BE2C (cell line): ENCODE measurements around the gene FTH1.
"Not testable (repeated sequence)": the region's sequence is repeated elsewhere in the genome, so short reads cannot be mapped to it uniquely, and the experiment has no call there.

Experiments
- DNase-seq: peaks from one replicate; pipeline ENCODE4 v3.0.0-alpha.2; 2020
- H3K27me3 ChIP-seq: fragments of 250-450 bp; sonication (Bioruptor Pico); 2 replicates; pipeline ENCODE4 v1.5.1; 2020; ENCODE audit warnings: mild to moderate bottlenecking
- H3K36me3 ChIP-seq: fragments of 250-450 bp; sonication (Bioruptor Pico); 2 replicates; pipeline ENCODE4 v1.5.1; 2020; ENCODE audit warnings: mild to moderate bottlenecking
- H3K4me1 ChIP-seq: fragments of 250-450 bp; sonication (Bioruptor Pico); 2 replicates; pipeline ENCODE4 v1.5.1; 2020
- H3K4me3 ChIP-seq: 2 replicates; pipeline ENCODE4 v1.5.1; 2011; ENCODE audit warnings: low read depth, low read length
- H3K9me3 ChIP-seq: fragments of 250-450 bp; sonication (Bioruptor Pico); 2 replicates; pipeline ENCODE4 v1.5.1; 2020
- TF ChIP-seq, protein P1 (sequence below): IDR thresholded peaks from 2 replicates; pipeline ENCODE4 v1.5.1; 2012; ENCODE audit warnings: mild to moderate bottlenecking, low read depth, low read length

Gene FTH1

DNA sequence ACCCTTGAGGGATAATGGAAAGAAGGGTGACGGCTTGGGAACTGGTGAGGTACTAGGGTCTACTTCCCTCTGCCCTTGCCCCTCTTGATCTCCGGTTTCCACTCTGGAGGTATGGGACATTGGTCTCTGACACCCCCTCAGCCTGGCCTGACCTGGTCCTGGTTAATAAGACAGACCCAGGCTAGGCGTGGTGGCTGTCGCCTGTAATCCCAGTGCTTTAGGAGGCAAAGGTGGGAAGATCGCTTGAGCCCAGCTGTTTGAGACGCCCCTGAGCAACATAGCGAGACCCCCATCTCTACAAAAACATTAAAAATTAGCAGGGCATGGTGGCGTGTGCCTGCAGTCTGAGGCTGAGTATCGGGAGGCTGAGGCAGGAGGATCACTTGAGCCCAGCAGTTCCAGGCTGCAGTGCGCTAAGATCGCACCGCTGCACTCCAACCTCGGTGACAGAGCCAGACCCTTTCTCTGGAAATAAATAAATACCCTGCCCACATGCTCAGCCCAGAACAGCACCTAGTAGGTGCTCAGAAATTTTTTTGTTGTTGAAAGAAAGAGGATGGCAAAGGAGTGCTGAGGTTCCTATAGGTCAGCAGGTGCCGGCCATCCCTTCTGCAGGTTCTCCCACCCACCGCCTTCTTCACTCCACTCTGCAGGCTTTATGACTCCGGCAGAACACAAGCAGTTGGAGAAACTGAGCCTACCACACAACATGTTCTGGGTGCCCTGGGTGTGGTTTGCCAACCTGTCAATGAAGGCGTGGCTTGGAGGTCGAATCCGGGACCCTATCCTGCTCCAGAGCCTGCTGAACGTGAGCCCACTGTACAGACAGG lies 11.0 kb downstream of the FTH1 start:
- no peak for DNase-seq
- no peak overlapping the region for H3K4me3 ChIP-seq
- H3K4me1 ChIP-seq: no peaks in the 10 kb centered on the region
- H3K27me3 ChIP-seq: no peaks in the 10 kb centered on the region
- H3K36me3 ChIP-seq: no peaks in the 10 kb centered on the region
- TF ChIP-seq, protein P1, sequence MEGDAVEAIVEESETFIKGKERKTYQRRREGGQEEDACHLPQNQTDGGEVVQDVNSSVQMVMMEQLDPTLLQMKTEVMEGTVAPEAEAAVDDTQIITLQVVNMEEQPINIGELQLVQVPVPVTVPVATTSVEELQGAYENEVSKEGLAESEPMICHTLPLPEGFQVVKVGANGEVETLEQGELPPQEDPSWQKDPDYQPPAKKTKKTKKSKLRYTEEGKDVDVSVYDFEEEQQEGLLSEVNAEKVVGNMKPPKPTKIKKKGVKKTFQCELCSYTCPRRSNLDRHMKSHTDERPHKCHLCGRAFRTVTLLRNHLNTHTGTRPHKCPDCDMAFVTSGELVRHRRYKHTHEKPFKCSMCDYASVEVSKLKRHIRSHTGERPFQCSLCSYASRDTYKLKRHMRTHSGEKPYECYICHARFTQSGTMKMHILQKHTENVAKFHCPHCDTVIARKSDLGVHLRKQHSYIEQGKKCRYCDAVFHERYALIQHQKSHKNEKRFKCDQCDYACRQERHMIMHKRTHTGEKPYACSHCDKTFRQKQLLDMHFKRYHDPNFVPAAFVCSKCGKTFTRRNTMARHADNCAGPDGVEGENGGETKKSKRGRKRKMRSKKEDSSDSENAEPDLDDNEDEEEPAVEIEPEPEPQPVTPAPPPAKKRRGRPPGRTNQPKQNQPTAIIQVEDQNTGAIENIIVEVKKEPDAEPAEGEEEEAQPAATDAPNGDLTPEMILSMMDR: no peak
- H3K9me3 ChIP-seq: no peaks in the 10 kb centered on the region

DNA sequence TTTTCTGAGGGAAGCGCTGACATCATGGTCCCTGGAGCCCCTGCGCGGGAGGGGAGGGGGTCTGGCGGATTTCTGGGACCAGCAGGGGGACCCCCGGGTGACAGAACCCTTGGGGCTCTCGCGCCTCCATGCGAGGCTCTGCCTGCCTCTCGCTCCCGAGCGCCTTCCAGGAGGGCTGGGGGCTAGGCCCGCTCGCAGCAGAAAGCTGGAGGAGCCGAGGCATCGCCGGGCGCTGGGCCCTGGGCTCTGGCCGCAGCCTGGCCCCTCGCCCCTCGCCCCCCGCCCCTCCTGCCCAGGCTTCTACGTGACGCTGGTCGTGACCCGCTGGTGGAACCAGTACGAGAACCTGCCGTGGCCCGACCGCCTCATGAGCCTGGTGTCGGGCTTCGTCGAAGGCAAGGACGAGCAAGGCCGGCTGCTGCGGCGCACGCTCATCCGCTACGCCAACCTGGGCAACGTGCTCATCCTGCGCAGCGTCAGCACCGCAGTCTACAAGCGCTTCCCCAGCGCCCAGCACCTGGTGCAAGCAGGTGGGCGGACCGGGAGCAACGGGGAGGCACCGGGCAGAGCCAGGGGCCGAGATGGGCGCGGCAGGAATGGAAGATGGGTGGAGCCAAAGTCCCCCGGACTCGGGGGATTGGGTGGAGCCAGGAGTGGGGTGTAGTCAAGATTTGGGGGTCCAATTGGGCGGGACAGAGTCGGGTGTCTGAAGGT lies 11.9 kb downstream of the FTH1 start:
- Histone ChIP-seq H3K36me3 (no peaks in the 10 kb centered on the region), H3K9me3 (no peaks in the 10 kb centered on the region), H3K27me3 (no peaks in the 10 kb centered on the region), H3K4me3 (no peak overlapping the region), H3K4me1 (no peaks in the 10 kb centered on the region)
- DNase-seq: no peak
- TF ChIP-seq, protein P1: no peak

DNA sequence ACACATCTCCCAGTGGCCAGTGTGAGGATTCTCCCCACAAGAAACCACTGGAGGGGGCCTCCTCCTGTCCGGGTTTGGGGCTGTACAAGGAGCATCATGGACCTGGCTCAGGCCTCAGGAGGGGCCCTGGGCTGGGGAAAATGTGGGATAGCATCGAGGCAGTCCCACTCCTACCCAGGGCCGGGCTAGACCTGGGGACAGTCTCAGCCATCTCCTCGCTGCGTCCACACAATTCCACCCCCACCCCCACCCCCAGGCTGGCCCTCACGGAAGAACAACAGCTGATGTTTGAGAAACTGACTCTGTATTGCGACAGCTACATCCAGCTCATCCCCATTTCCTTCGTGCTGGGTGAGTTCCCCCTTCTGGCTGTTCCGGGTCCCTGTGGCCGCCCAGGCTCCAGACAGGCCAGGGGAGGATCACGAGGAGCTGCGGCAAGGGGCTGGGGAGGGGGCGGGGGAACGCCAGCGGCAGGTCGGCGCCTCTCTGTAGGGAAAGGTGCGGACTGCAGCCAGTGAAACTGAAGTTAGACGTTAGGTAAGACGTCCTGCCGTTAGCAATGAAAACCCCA lies 12.5 kb downstream of the FTH1 start:
- Histone ChIP-seq H3K4me1 (peaks cover 3% of the 10 kb centered on the region), H3K36me3 (no peaks in the 10 kb centered on the region), H3K4me3 (no peak overlapping the region), H3K27me3 (no peaks in the 10 kb centered on the region), H3K9me3 (no peaks in the 10 kb centered on the region)
- TF ChIP-seq, protein P1: no peak
- DNase-seq: no peak

DNA sequence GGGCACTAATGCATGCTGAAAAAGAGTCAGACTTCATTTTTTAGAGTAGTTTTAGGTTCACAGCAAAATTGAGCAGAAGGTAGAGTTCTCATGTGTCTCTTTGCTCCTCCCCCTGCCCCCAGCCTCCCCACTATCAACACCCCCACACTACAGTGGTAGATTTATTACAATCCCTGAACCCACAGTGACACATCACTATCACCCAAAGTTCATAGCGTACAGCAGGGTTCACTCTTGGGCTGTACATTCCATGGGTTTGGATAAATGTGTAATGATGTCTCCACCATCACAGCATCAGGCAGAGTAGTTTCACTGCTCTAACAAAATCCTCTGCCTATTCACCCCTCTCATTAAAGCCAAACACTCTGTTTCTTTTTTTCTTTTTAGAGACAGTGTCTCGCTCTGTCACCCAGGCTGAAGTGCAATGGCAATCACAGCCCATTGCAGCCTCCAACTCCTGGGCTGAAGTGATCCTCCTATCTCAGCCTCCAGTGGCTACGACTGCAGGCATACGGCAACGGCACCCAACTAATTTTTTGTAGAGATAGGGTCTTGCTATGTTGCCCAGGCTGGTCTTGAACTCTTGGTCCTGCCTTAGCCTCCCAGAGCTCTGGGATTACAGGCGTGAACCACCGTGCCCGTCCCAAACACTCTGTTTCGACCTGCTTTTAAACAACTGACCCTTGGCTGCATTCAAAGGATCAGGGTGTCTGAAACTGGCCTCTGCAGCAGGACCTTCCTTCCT lies 13.2 kb downstream of the FTH1 start:
- no peaks in the 10 kb centered on the region for H3K27me3 ChIP-seq
- TF ChIP-seq, protein P1: no peak
- H3K36me3 ChIP-seq: no peaks in the 10 kb centered on the region
- DNase-seq: no peak
- no peaks in the 10 kb centered on the region for H3K9me3 ChIP-seq
- H3K4me1 ChIP-seq: peaks cover 7% of the 10 kb centered on the region
- H3K4me3 ChIP-seq: no peak overlapping the region

GRCh38 chr11:61953632-61954031 lies 13.8 kb downstream of the FTH1 start:
- not testable (repeated sequence) for H3K9me3 ChIP-seq, DNase-seq, H3K36me3 ChIP-seq, H3K27me3 ChIP-seq, H3K4me3 ChIP-seq
- H3K4me1 ChIP-seq: peaks cover 12% of the 10 kb centered on the region

DNA sequence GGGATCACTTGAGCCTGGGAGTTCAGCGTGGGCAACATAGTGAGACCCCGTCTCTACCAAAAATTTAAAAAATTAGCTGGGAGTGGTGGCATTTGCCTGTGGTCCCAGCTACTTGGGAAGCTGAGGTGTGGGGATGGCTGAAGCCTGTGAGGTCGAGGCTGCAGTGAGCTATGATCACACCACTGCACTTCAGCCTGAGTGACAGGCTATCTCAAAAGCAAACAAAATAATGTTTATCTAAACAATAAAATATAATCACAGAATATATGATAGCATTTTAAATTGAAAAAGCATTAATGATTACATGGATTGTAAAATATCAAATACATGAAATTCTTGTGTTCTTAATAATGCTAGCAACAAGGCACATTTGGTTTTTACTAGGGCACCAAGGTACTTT lies 14.6 kb downstream of the FTH1 start:
- Histone ChIP-seq H3K4me1 (peaks cover 12% of the 10 kb centered on the region), H3K9me3 (no peaks in the 10 kb centered on the region), H3K27me3 (no peaks in the 10 kb centered on the region), H3K36me3 (no peaks in the 10 kb centered on the region), H3K4me3 (no peak overlapping the region)
- no peak for DNase-seq
- TF ChIP-seq, protein P1: no peak
